PC-9 (cell line): ENCODE data around the gene TNPO2.

Source experiments
- EZH2 ChIP-seq: fragments of 200-600 bp; sonication (generic); IDR thresholded peaks from 2 replicates; pipeline ENCODE4 v1.8.0; 2017; ENCODE audit warnings: antibody characterized with exemption, low read depth
- TF ChIP-seq, protein P1 (sequence below): fragments of 200-600 bp; sonication (generic); conservative IDR thresholded peaks from 2 replicates; pipeline ENCODE4 v1.6.1; 2017; ENCODE audit warnings: mixed run types, antibody characterized with exemption, mild to moderate bottlenecking, moderate library complexity

DNA sequence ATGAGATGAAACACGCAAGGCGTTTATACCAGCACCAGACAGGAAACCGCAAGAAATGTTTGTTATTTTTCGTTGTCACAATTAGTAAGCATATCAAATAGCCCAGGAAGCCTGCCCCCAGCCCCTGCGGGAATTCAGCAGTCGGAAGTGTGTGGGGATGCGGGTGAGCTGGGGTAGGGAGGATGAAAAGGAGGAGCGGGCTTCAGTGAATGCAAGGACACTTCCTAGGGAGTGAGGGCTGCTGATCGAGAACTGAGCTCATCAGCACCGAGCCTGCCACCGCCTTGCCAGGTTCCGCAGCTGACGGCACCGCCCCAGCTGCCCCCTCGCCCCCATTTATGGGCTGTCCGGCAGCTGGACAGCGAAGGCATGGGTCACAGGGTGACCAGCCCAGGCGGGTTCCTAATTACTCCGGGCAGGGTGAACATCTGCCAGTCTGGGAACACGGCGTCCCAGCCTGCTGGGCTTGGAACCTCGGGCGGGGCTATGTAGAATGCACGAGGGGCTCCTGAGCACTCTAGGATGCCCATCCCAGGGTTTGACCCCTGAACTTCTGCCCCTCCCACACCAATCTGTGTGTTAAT lies 26.3 kb upstream of the TNPO2 start:
- TF ChIP-seq, protein P1, sequence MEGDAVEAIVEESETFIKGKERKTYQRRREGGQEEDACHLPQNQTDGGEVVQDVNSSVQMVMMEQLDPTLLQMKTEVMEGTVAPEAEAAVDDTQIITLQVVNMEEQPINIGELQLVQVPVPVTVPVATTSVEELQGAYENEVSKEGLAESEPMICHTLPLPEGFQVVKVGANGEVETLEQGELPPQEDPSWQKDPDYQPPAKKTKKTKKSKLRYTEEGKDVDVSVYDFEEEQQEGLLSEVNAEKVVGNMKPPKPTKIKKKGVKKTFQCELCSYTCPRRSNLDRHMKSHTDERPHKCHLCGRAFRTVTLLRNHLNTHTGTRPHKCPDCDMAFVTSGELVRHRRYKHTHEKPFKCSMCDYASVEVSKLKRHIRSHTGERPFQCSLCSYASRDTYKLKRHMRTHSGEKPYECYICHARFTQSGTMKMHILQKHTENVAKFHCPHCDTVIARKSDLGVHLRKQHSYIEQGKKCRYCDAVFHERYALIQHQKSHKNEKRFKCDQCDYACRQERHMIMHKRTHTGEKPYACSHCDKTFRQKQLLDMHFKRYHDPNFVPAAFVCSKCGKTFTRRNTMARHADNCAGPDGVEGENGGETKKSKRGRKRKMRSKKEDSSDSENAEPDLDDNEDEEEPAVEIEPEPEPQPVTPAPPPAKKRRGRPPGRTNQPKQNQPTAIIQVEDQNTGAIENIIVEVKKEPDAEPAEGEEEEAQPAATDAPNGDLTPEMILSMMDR, result no peak
- no peak for TF ChIP-seq EZH2
